ENCODE results near the gene PHB1.

The PHB1 gene

GRCh38 chr17:49404361-49404760 is 10.3 kb downstream of the PHB1 start:
- no peak for DNase-seq (ENCODE audit: low read depth, low spot score)
- ChIA-PET CTCF (interaction anchor here (1.0 to 1.3 kb wide), 2 partner anchors 9 to 89 kb away, joined by 3 read pairs; no protein-coding TSS in a partner anchor), POLR2A (no interaction called here)
- H3K4me3 ChIP-seq (ENCODE audit: low read depth, low read length), result no peak overlapping the region
- TF ChIP-seq CTCF (IDR thresholded peaks at IDR 0.05; ENCODE audit: insufficient read depth, low read length, missing control alignments), result no peak

GRCh38 chr17:49403514-49404289 is 11.0 kb downstream of the PHB1 start:
- ChIA-PET CTCF (interaction anchor here (0.9 to 1.8 kb wide), 3 partner anchors 8 to 153 kb away, joined by 3 to 10 read pairs (median 3); no protein-coding TSS in a partner anchor), POLR2A (no interaction called here)
- DNase-seq (ENCODE audit: low read depth, low spot score), result no peak
- no peak for TF ChIP-seq CTCF (IDR thresholded peaks at IDR 0.05; ENCODE audit: insufficient read depth, low read length, missing control alignments)
- H3K4me3 ChIP-seq (ENCODE audit: low read depth, low read length), result no peak overlapping the region

- ChIA-PET CTCF (interaction anchor here (0.9 to 10.4 kb wide), 3 partner anchors 82 to 154 kb away, joined by 3 to 297 read pairs (median 10); no protein-coding TSS in a partner anchor), POLR2A (no interaction called here)
- no peak overlapping the region for H3K4me3 ChIP-seq (ENCODE audit: low read depth, low read length)
- TF ChIP-seq CTCF (IDR thresholded peaks at IDR 0.05; ENCODE audit: insufficient read depth, low read length, missing control alignments), result no peak
- no peak for DNase-seq (ENCODE audit: low read depth, low spot score)
Observed at GRCh38 chr17:49402706-49403105, 12.0 kb downstream of the PHB1 start.

GRCh38 chr17:49401971-49402611 is 12.6 kb downstream of the PHB1 start:
- no peak for DNase-seq (ENCODE audit: low read depth, low spot score)
- H3K4me3 ChIP-seq (ENCODE audit: low read depth, low read length), result no peak overlapping the region
- no peak for TF ChIP-seq CTCF (IDR thresholded peaks at IDR 0.05; ENCODE audit: insufficient read depth, low read length, missing control alignments)
- ChIA-PET CTCF (interaction anchor here (1.1 to 10.4 kb wide), 4 partner anchors 8 to 155 kb away, joined by 3 to 297 read pairs (median 7); no protein-coding TSS in a partner anchor), POLR2A (no interaction called here)

GRCh38 chr17:49399995-49400394 is 14.7 kb downstream of the PHB1 start:
- ChIA-PET POLR2A (no interaction called here), CTCF (interaction anchor here (0.7 to 10.4 kb wide), 7 partner anchors 8 to 156 kb away, joined by 3 to 297 read pairs (median 6); no protein-coding TSS in a partner anchor)
- no peak for TF ChIP-seq CTCF (IDR thresholded peaks at IDR 0.05; ENCODE audit: insufficient read depth, low read length, missing control alignments)
- DNase-seq (ENCODE audit: low read depth, low spot score), result no peak
- H3K4me3 ChIP-seq (ENCODE audit: low read depth, low read length), result no peak overlapping the region

- TF ChIP-seq CTCF (IDR thresholded peaks at IDR 0.05; ENCODE audit: insufficient read depth, low read length, missing control alignments), result no peak
- DNase-seq (ENCODE audit: low read depth, low spot score), result no peak
- ChIA-PET CTCF (interaction anchor here (0.8 to 10.4 kb wide), 17 partner anchors 10 to 159 kb away, joined by 3 to 297 read pairs (median 4); partner anchors contain the start of gene PHB1), POLR2A (interaction anchor here (0.6 kb wide), 1 partner anchor 17 kb away, joined by 3 read pairs; no protein-coding TSS in a partner anchor)
- H3K4me3 ChIP-seq (ENCODE audit: low read depth, low read length), result no peak overlapping the region
Observed at GRCh38 chr17:49397586-49397985, 17.1 kb downstream of the PHB1 start.
